MCF 10A (cell line): Measurements from ENCODE around the gene TOR1B. TPM values are rescaled to one million over a fixed set of nuclear protein-coding genes. Genes with fewer than 3 reads are reported as not detected.

Experiments used
- BruUV-seq: library from RNA; stranded (reverse); fragments of 400-500 nt; replicated peaks from 2 replicates; lab custom pipeline; 2021; lab: Mats Ljungman, UMichigan
- CTCF ChIA-PET: fragments of 300-600 bp; sonication (Branson Sonifier 250); formaldehyde crosslinking; extraction: SDS; loops from one replicate; lab custom pipeline; 2021; ENCODE audit warnings: antibody characterized with exemption, inconsistent platforms; lab: Yijun Ruan, JAX
- POLR2A ChIA-PET: fragments of 300-600, 350-650 bp; sonication (Branson Sonifier 250); formaldehyde crosslinking; extraction: SDS; loops from one replicate; lab custom pipeline; 2020; ENCODE audit warnings: antibody characterized with exemption, inconsistent platforms; lab: Yijun Ruan, JAX
- DNase-seq: peaks from one replicate; pipeline ENCODE4 v3.0.0-alpha.2; 2018; ENCODE audit not compliant: unreplicated experiment
- H3K27ac Mint-ChIP-seq: one replicate; pipeline ENCODE4 v1.8.0; 2022; ENCODE audit warnings: mild to moderate bottlenecking, low read depth, mixed read lengths; ENCODE audit not compliant: unreplicated experiment
- H3K27me3 Mint-ChIP-seq: one replicate; pipeline ENCODE4 v1.8.0; 2022; ENCODE audit warnings: mixed read lengths; ENCODE audit not compliant: insufficient read depth, unreplicated experiment
- H3K36me3 Mint-ChIP-seq: one replicate; pipeline ENCODE4 v1.8.0; 2022; ENCODE audit warnings: mild to moderate bottlenecking, moderate library complexity, mixed read lengths; ENCODE audit not compliant: insufficient read depth, unreplicated experiment
- H3K4me1 Mint-ChIP-seq: one replicate; pipeline ENCODE4 v1.8.0; 2022; ENCODE audit warnings: mixed read lengths; ENCODE audit not compliant: insufficient read depth, unreplicated experiment
- H3K4me3 Mint-ChIP-seq: one replicate; pipeline ENCODE4 v1.8.0; 2022; ENCODE audit warnings: mild to moderate bottlenecking, moderate library complexity, mixed read lengths; ENCODE audit not compliant: unreplicated experiment
- H3K9me3 Mint-ChIP-seq: one replicate; pipeline ENCODE4 v1.8.0; 2022; ENCODE audit warnings: mixed read lengths; ENCODE audit not compliant: unreplicated experiment
- intact Hi-C: fragments of 100-400 bp; cut with micrococcal nuclease; formaldehyde crosslinking; loops from 2 replicates; pipeline ENCODE4 v1.14.1; 2022
- total RNA-seq: library from RNA; stranded (reverse); gene quantifications from 2 replicates; pipeline ENCODE4 v1.2.3, GENCODE V29; 2022
- TF ChIP-seq, protein P1 (sequence below): fragments of 200-600 bp; IDR thresholded peaks from one replicate; pipeline ENCODE4 v1.8.0; 2022; ENCODE audit warnings: antibody characterized with exemption, mild to moderate bottlenecking; ENCODE audit not compliant: unreplicated experiment

TOR1B gene
- total RNA-seq, 1 experiment from 2014 or later: 14.8 TPM

DNA sequence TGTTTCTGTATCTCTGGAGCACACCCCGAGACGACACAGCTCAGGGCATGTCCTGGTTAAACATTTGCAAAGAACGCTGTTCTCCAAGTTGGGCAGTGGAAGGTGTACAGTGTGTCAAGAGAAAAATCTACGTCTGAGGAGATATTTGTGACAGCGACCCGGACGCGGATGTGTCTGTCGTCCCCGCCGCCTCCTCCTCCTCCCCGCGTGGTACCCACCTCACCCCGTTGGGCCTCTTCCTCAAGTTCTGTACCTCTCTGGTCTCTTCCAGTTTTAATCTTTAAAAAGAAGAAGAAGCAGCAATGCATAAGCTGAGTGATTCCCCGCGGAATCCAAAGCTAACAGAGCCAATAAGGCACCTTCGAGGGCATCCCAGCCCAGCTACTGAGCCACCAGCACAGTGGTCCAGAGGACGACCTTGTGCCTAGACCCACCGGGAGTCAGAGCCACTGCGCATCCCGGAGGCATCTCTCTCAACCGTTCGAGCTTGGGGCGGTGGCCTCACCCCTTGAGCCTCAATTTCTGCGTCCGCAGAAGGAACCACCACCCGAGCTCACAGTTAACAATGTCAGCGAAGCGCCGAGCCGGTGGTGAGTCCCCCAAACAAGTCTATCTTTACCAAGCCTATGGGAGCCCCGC, 31.6 kb downstream of the TOR1B start:
- H3K4me1 Mint-ChIP-seq: peaks cover 26% of the 10 kb centered on the region
- BruUV-seq: no TSS peak

DNA sequence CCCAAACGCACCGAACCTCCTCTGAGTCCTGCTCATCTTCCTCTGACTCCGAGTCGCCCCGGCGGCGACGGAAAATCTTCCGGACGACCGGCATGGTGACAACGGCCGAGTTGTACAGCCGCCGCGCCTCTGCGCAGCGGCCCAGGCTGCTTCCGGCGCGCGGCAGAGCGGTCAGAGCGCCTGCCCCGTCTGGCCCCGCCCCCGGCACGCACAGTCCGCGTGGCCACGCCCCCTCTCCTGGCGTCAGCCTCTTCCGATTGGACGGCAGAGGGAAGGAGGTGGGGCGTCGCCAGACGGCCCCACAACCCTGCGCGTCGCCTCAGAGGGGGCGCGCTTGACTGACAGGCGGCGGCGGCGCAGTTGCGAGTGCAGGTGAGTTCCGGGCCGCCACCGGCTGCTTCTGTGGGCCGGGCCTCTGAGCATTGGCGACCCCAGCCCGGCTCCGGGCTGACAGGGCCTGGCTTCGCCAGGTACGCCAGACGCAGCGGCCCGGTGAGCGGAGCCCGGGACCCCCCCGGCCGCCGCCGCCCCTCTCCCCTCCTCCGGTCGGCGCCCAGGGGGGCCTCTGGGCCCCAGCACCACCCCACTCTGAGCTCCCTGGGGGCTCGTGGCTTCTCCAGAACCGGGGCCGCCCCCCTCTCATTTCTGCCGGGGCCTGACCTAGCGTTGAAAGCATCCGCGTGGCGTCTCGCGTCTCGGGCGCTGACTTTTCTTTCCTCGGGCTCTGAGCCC, 32.3 kb downstream of the TOR1B start, which contains the start of the genes C9orf78 and USP20:
C9orf78 (minus strand) TSS at position 148 of the 732 bp plus-strand sequence; CDS start at position 94, 54 bp downstream.
USP20 (plus strand) TSS at position 331 of the 732 bp plus-strand sequence. CDS start 17,098 bp downstream, outside the sequence.
- H3K9me3 Mint-ChIP-seq: no peaks in the 10 kb centered on the region
- peaks cover 31% of the 10 kb centered on the region for H3K36me3 Mint-ChIP-seq
- H3K27me3 Mint-ChIP-seq: no peaks in the 10 kb centered on the region
- intact Hi-C loops: no loop called here
- CTCF ChIA-PET: no interaction called here
- H3K27ac Mint-ChIP-seq: peak within 1 kb of the TSS; percentile 98
- H3K4me1 Mint-ChIP-seq: peaks cover 26% of the 10 kb centered on the region
- peak; percentile 97 for DNase-seq
- TF ChIP-seq, protein P1, sequence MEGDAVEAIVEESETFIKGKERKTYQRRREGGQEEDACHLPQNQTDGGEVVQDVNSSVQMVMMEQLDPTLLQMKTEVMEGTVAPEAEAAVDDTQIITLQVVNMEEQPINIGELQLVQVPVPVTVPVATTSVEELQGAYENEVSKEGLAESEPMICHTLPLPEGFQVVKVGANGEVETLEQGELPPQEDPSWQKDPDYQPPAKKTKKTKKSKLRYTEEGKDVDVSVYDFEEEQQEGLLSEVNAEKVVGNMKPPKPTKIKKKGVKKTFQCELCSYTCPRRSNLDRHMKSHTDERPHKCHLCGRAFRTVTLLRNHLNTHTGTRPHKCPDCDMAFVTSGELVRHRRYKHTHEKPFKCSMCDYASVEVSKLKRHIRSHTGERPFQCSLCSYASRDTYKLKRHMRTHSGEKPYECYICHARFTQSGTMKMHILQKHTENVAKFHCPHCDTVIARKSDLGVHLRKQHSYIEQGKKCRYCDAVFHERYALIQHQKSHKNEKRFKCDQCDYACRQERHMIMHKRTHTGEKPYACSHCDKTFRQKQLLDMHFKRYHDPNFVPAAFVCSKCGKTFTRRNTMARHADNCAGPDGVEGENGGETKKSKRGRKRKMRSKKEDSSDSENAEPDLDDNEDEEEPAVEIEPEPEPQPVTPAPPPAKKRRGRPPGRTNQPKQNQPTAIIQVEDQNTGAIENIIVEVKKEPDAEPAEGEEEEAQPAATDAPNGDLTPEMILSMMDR: no peak
- POLR2A ChIA-PET: interaction anchor here (0.7 to 4.1 kb wide), 12 partner anchors 9 to 695 kb away, joined by 3 to 32 read pairs (median 4); partner anchors contain the start of genes TOR1A and TOR1B
- no TSS peak for BruUV-seq
- H3K4me3 Mint-ChIP-seq: peak within 1 kb of the TSS; percentile 97

More for the DNA sequence above, 31.6 kb downstream of the TOR1B start:
- Mint-ChIP-seq H3K4me3 (peak overlapping the region; percentile 97), H3K9me3 (no peaks in the 10 kb centered on the region), H3K27ac (peak overlapping the region; percentile 98), H3K36me3 (peaks cover 37% of the 10 kb centered on the region), H3K27me3 (no peaks in the 10 kb centered on the region)
- POLR2A ChIA-PET: interaction anchor here (0.7 to 4.1 kb wide), 11 partner anchors 9 to 694 kb away, joined by 3 to 32 read pairs (median 4); partner anchors contain the start of genes TOR1A and TOR1B
- DNase-seq: no peak
- CTCF ChIA-PET: interaction anchor here (0.5 to 0.6 kb wide), 2 partner anchors 211 to 1206 kb away, joined by 3 read pairs; no protein-coding TSS in a partner anchor
- TF ChIP-seq, protein P1: no peak
- intact Hi-C loops: no loop called here

DNA sequence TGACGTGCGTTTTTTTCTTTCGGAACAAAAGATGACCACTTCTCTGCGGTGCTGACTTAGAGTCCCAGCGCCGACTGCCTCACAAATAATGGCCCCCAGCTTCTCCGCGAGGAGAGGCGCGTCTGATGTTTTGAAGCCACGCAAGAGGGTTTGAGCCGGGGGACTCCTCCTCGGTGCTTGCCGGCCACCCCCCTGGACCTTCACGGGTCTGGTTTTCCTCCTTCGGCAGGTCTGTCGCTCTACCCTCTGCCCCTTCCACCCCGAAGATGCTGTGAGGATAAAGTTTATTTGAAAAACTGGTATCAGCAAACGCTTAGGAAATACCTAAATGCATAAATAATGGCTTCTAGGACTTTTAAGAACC, 32.9 kb downstream of the TOR1B start:
- H3K4me3 Mint-ChIP-seq: peak overlapping the region; percentile 97
- peak; percentile 15 for DNase-seq
- peaks cover 25% of the 10 kb centered on the region for H3K36me3 Mint-ChIP-seq
- no peaks in the 10 kb centered on the region for H3K27me3 Mint-ChIP-seq
- TF ChIP-seq, protein P1: no peak
- H3K9me3 Mint-ChIP-seq: no peaks in the 10 kb centered on the region
- POLR2A ChIA-PET: interaction anchor here (1.3 to 4.1 kb wide), 5 partner anchors 9 to 193 kb away, joined by 3 to 32 read pairs (median 5); partner anchors contain the start of genes TOR1A and TOR1B
- TSS peak; percentile 56 for BruUV-seq
- intact Hi-C loops: no loop called here
- peak overlapping the region; percentile 98 for H3K27ac Mint-ChIP-seq
- peaks cover 26% of the 10 kb centered on the region for H3K4me1 Mint-ChIP-seq
- CTCF ChIA-PET: interaction anchor here (1.3 kb wide), 1 partner anchor 50 kb away, joined by 8 read pairs; no protein-coding TSS in a partner anchor
